ENCODE results near the gene BPGM. TPM values are rescaled to one million over a fixed set of nuclear protein-coding genes. Genes with fewer than 3 reads are reported as not detected.
A peak's percentile ranks its signal among the peaks of the same experiment; 100 is the strongest.

The BPGM gene
- total RNA-seq, 1 donor from 2014 or later = 11.6 TPM

- DNase-seq (ENCODE audit: extremely low spot score, unreplicated experiment) = no peak
- no peaks in the 10 kb centered on the region for H3K27me3 Mint-ChIP-seq (ENCODE audit: unreplicated experiment)
- no peaks in the 10 kb centered on the region for H3K9me3 Mint-ChIP-seq (ENCODE audit: unreplicated experiment)
- H3K27ac Mint-ChIP-seq (ENCODE audit: unreplicated experiment) = peak overlapping the region; percentile 99
- H3K4me1 Mint-ChIP-seq (ENCODE audit: unreplicated experiment) = peaks cover 65% of the 10 kb centered on the region
- no peak for TF ChIP-seq CTCF (IDR thresholded peaks at IDR 0.05)
- H3K36me3 Mint-ChIP-seq (ENCODE audit: unreplicated experiment) = no peaks in the 10 kb centered on the region
- H3K4me3 Mint-ChIP-seq (ENCODE audit: unreplicated experiment) = no peak overlapping the region
Observed at GRCh38 chr7:134718211-134718875, 71.7 kb downstream of the BPGM start.

GRCh38 chr7:134720091-134720935 is 73.7 kb downstream of the BPGM start:
- H3K4me3 Mint-ChIP-seq (ENCODE audit: unreplicated experiment) = no peak overlapping the region
- peak overlapping the region; percentile 99 for H3K27ac Mint-ChIP-seq (ENCODE audit: unreplicated experiment)
- no peaks in the 10 kb centered on the region for H3K36me3 Mint-ChIP-seq (ENCODE audit: unreplicated experiment)
- H3K9me3 Mint-ChIP-seq (ENCODE audit: unreplicated experiment) = no peaks in the 10 kb centered on the region
- no peak for DNase-seq (ENCODE audit: extremely low spot score, unreplicated experiment)
- no peak for TF ChIP-seq CTCF (IDR thresholded peaks at IDR 0.05)
- no peaks in the 10 kb centered on the region for H3K27me3 Mint-ChIP-seq (ENCODE audit: unreplicated experiment)
- H3K4me1 Mint-ChIP-seq (ENCODE audit: unreplicated experiment) = peaks cover 68% of the 10 kb centered on the region

GRCh38 chr7:134721171-134721570 is 74.5 kb downstream of the BPGM start:
- H3K27me3 Mint-ChIP-seq (ENCODE audit: unreplicated experiment) = no peaks in the 10 kb centered on the region
- H3K4me3 Mint-ChIP-seq (ENCODE audit: unreplicated experiment) = peak overlapping the region; percentile 23
- no peaks in the 10 kb centered on the region for H3K9me3 Mint-ChIP-seq (ENCODE audit: unreplicated experiment)
- no peak for TF ChIP-seq CTCF (IDR thresholded peaks at IDR 0.05)
- H3K36me3 Mint-ChIP-seq (ENCODE audit: unreplicated experiment) = no peaks in the 10 kb centered on the region
- peak overlapping the region; percentile 99 for H3K27ac Mint-ChIP-seq (ENCODE audit: unreplicated experiment)
- H3K4me1 Mint-ChIP-seq (ENCODE audit: unreplicated experiment) = peaks cover 61% of the 10 kb centered on the region
- DNase-seq (ENCODE audit: extremely low spot score, unreplicated experiment) = no peak

- Mint-ChIP-seq H3K27ac (ENCODE audit: unreplicated experiment) (peak overlapping the region; percentile 71), H3K9me3 (ENCODE audit: unreplicated experiment) (no peaks in the 10 kb centered on the region), H3K4me1 (ENCODE audit: unreplicated experiment) (peaks cover 53% of the 10 kb centered on the region), H3K36me3 (ENCODE audit: unreplicated experiment) (no peaks in the 10 kb centered on the region), H3K27me3 (ENCODE audit: unreplicated experiment) (no peaks in the 10 kb centered on the region), H3K4me3 (ENCODE audit: unreplicated experiment) (no peak overlapping the region)
- DNase-seq (ENCODE audit: extremely low spot score, unreplicated experiment) = no peak
- no peak for TF ChIP-seq CTCF (IDR thresholded peaks at IDR 0.05)
Observed at GRCh38 chr7:134722786-134723322, 76.2 kb downstream of the BPGM start.

- no peaks in the 10 kb centered on the region for H3K27me3 Mint-ChIP-seq (ENCODE audit: unreplicated experiment)
- DNase-seq (ENCODE audit: extremely low spot score, unreplicated experiment) = no peak
- TF ChIP-seq CTCF (IDR thresholded peaks at IDR 0.05) = no peak
- no peak overlapping the region for H3K4me3 Mint-ChIP-seq (ENCODE audit: unreplicated experiment)
- H3K4me1 Mint-ChIP-seq (ENCODE audit: unreplicated experiment) = peaks cover 52% of the 10 kb centered on the region
- no peaks in the 10 kb centered on the region for H3K9me3 Mint-ChIP-seq (ENCODE audit: unreplicated experiment)
- peak overlapping the region; percentile 80 for H3K27ac Mint-ChIP-seq (ENCODE audit: unreplicated experiment)
- no peaks in the 10 kb centered on the region for H3K36me3 Mint-ChIP-seq (ENCODE audit: unreplicated experiment)
Observed at GRCh38 chr7:134723892-134724291, 77.2 kb downstream of the BPGM start.
